H9 (cell line): ENCODE results near the gene LGALS9. TPM values are rescaled to one million over a fixed set of nuclear protein-coding genes. Genes with fewer than 3 reads are reported as not detected.

Experiments
- DNase-seq: peaks from one replicate; pipeline ENCODE4 v3.0.0-alpha.2; 2017
- H2AFZ ChIP-seq: one replicate; pipeline ENCODE4 v1.6.1; 2013; ENCODE audit warnings: mild to moderate bottlenecking, low read length, control low read depth, moderate library complexity
- H2AK5ac ChIP-seq: 2 replicates; pipeline ENCODE4 v1.6.1; 2013; ENCODE audit warnings: low read length, control low read depth, mixed read lengths; ENCODE audit not compliant: insufficient read length
- H2BK120ac ChIP-seq: one replicate; pipeline ENCODE4 v1.6.1; 2013; ENCODE audit warnings: low read depth, mild to moderate bottlenecking, low read length, control low read depth, inconsistent platforms; ENCODE audit not compliant: poor library complexity, severe bottlenecking
- H2BK12ac ChIP-seq: 2 replicates; pipeline ENCODE4 v1.6.1; 2013; ENCODE audit warnings: low read length, control low read depth, mixed read lengths, low read depth; ENCODE audit not compliant: insufficient read length
- H2BK15ac ChIP-seq: 2 replicates; pipeline ENCODE4 v1.6.1; 2013; ENCODE audit warnings: low read depth, low read length, control low read depth
- H2BK20ac ChIP-seq: one replicate; pipeline ENCODE4 v1.6.1; 2013; ENCODE audit warnings: low read depth, mild to moderate bottlenecking, low read length, control low read depth, inconsistent platforms; ENCODE audit not compliant: poor library complexity, severe bottlenecking
- H2BK5ac ChIP-seq: 2 replicates; pipeline ENCODE4 v1.6.1; 2013; ENCODE audit warnings: low read length, control low read depth, mixed read lengths; ENCODE audit not compliant: insufficient read length
- H3K14ac ChIP-seq: 2 replicates; pipeline ENCODE4 v1.6.1; 2013; ENCODE audit warnings: low read length, control low read depth; ENCODE audit not compliant: insufficient read depth
- H3K18ac ChIP-seq: 2 replicates; pipeline ENCODE4 v1.6.1; 2013; ENCODE audit warnings: low read depth, mild to moderate bottlenecking, mixed read lengths, low read length, control low read depth; ENCODE audit not compliant: insufficient read length
- H3K23ac ChIP-seq: 2 replicates; pipeline ENCODE4 v1.6.1; 2013; ENCODE audit warnings: low read length, control low read depth, mixed read lengths, low read depth; ENCODE audit not compliant: insufficient read length
- H3K23me2 ChIP-seq: 2 replicates; pipeline ENCODE4 v1.6.1; 2013; ENCODE audit warnings: low read depth, mild to moderate bottlenecking, mixed read lengths, low read length, control low read depth; ENCODE audit not compliant: insufficient read length, poor library complexity, severe bottlenecking
- H3K27ac ChIP-seq: 2 replicates; pipeline ENCODE4 v1.5.1; 2013; ENCODE audit warnings: low read length, control low read depth, mixed read lengths, low read depth; ENCODE audit not compliant: insufficient read length
- H3K27me3 ChIP-seq: 2 replicates; pipeline ENCODE4 v1.6.1; 2013; ENCODE audit warnings: low read length, control low read depth, inconsistent platforms; ENCODE audit not compliant: insufficient read depth
- H3K4ac ChIP-seq: 2 replicates; pipeline ENCODE4 v1.6.1; 2013; ENCODE audit warnings: low read depth, mild to moderate bottlenecking, control low read depth, inconsistent platforms, low read length, moderate library complexity
- H3K4me1 ChIP-seq: 2 replicates; pipeline ENCODE4 v1.6.1; 2013; ENCODE audit warnings: low read length, control low read depth, inconsistent platforms; ENCODE audit not compliant: insufficient read depth
- H3K4me2 ChIP-seq: 2 replicates; pipeline ENCODE4 v1.6.1; 2013; ENCODE audit warnings: low read length, control low read depth, mixed read lengths; ENCODE audit not compliant: insufficient read length, insufficient read depth
- H3K56ac ChIP-seq: 2 replicates; pipeline ENCODE4 v1.6.1; 2013; ENCODE audit warnings: low read depth, mild to moderate bottlenecking, mixed read lengths, low read length, control low read depth; ENCODE audit not compliant: insufficient read length
- H3K79me1 ChIP-seq: 2 replicates; pipeline ENCODE4 v1.6.1; 2013; ENCODE audit warnings: low read depth, mild to moderate bottlenecking, moderate library complexity, low read length, control low read depth, inconsistent platforms; ENCODE audit not compliant: insufficient read depth, poor library complexity, severe bottlenecking
- H3K79me2 ChIP-seq: 2 replicates; pipeline ENCODE4 v1.6.1; 2013; ENCODE audit warnings: low read length, control low read depth, inconsistent platforms; ENCODE audit not compliant: insufficient read depth
- H3K9ac ChIP-seq: 2 replicates; pipeline ENCODE4 v1.6.1; 2013; ENCODE audit warnings: low read length, control low read depth, mixed read lengths; ENCODE audit not compliant: insufficient read length; ENCODE audit errors: extremely low read depth
- H3K9me3 ChIP-seq: one replicate; pipeline ENCODE4 v1.6.1; 2013; ENCODE audit warnings: low read depth, low read length, inconsistent platforms; ENCODE audit not compliant: control insufficient read depth
- H3T11ph ChIP-seq: one replicate; pipeline ENCODE4 v1.6.1; 2013; ENCODE audit warnings: mild to moderate bottlenecking, low read length, control low read depth, inconsistent platforms
- H4K20me1 ChIP-seq: one replicate; pipeline ENCODE4 v1.6.1; 2013; ENCODE audit not compliant: control insufficient read depth, insufficient read length, insufficient read depth
- H4K5ac ChIP-seq: 2 replicates; pipeline ENCODE4 v1.6.1; 2013; ENCODE audit warnings: low read depth, mild to moderate bottlenecking, mixed read lengths, low read length, control low read depth; ENCODE audit not compliant: insufficient read length
- H4K8ac ChIP-seq: replicated peaks from 2 replicates; pipeline ENCODE4 v1.6.1; 2013; ENCODE audit warnings: low read length, control low read depth, mixed read lengths, low read depth; ENCODE audit not compliant: insufficient read length
- H4K91ac ChIP-seq: 2 replicates; pipeline ENCODE4 v1.6.1; 2013; ENCODE audit warnings: low read depth, mild to moderate bottlenecking, moderate library complexity, mixed read lengths, low read length, control low read depth; ENCODE audit not compliant: insufficient read length
- H3K27ac Mint-ChIP-seq, 3 experiments: 2 replicates in 2 of 3; 3 replicates in 1 of 3; pipeline ENCODE4 v1.8.0; 2020 to 2021; ENCODE audit warnings: mixed read lengths in 3 of 3, mild to moderate bottlenecking in 1 of 3, moderate library complexity in 1 of 3
- H3K27me3 Mint-ChIP-seq: 2 replicates; pipeline ENCODE4 v1.8.0; 2021; ENCODE audit warnings: low read depth, mild to moderate bottlenecking, moderate library complexity, mixed read lengths
- H3K36me3 Mint-ChIP-seq, 3 experiments: 2 replicates in 2 of 3; 3 replicates in 1 of 3; pipeline ENCODE4 v1.8.0; 2020 to 2021; ENCODE audit warnings: low read depth in 3 of 3, mixed read lengths in 3 of 3; ENCODE audit not compliant: insufficient read depth in 1 of 3
- H3K4me1 Mint-ChIP-seq, 2 experiments: 2 replicates each; pipeline ENCODE4 v1.8.0; 2020; ENCODE audit warnings: mixed read lengths in 2 of 2
- H3K4me3 Mint-ChIP-seq, 2 experiments: 2 replicates in 1 of 2; 3 replicates in 1 of 2; pipeline ENCODE4 v1.8.0; 2020 to 2021; ENCODE audit warnings: mild to moderate bottlenecking in 2 of 2, mixed read lengths in 2 of 2, moderate library complexity in 1 of 2
- H3K9me3 Mint-ChIP-seq, 2 experiments: 2 replicates in 1 of 2; 3 replicates in 1 of 2; pipeline ENCODE4 v1.8.0; 2020; ENCODE audit warnings: mild to moderate bottlenecking in 2 of 2, mixed read lengths in 2 of 2, moderate library complexity in 1 of 2
- CTCF ChIP-seq: fragments of 200-600 bp; sonication (generic); conservative IDR thresholded peaks from 3 replicates; pipeline ENCODE4 v1.8.0; 2021; ENCODE audit warnings: antibody characterized with exemption, mild to moderate bottlenecking
- WGBS: extraction: QIAGEN DNeasy Blood & Tissue Kit; methylation state at CpG from one replicate; pipeline ENCODE4 v1.1.7; 2013; ENCODE audit warnings: missing lambda C conversion rate, low lambda C conversion rate, mixed read lengths; ENCODE audit not compliant: insufficient read length; ENCODE audit errors: extremely low coverage; 5-methylcytosine and 5-hydroxymethylcytosine counted together
- total RNA-seq: library from RNA; stranded (reverse); gene quantifications from 2 replicates; pipeline ENCODE4 v1.2.1, GENCODE V29; 2021

Gene LGALS9
- total RNA-seq, 1 experiment from 2014 or later = 2.5 TPM

- Mint-ChIP-seq H3K36me3 (peaks cover 5 to 52% (median 31%) of the 10 kb centered on the region in 3 experiments; a peak in 6 of 7 replicates), H3K9me3 (no peaks in the 10 kb centered on the region)
These were observed 8.0 kb upstream of the LGALS9 start for GRCh38 chr17:27622986-27623385.

More at GRCh38 chr17:27622986-27623385, 8.0 kb upstream of the LGALS9 start:
- Histone ChIP-seq H3K4me2 (no peak overlapping the region), H3K4ac (no peak overlapping the region), H3K23me2 (no peaks in the 10 kb centered on the region), H4K5ac (no peak overlapping the region), H3K79me1 (no peaks in the 10 kb centered on the region), H3K27ac (no peak overlapping the region), H3K18ac (no peak overlapping the region), H4K8ac (no peak overlapping the region), H3K27me3 (no peaks in the 10 kb centered on the region), H3K9me3 (no peaks in the 10 kb centered on the region), H4K91ac (no peak overlapping the region), H2AFZ (no peak overlapping the region), H2BK12ac (no peak overlapping the region), H2BK5ac (no peak overlapping the region), H2BK15ac (no peak overlapping the region), H3K4me1 (no peaks in the 10 kb centered on the region), H3K9ac (no peak overlapping the region), H3K56ac (no peak overlapping the region), H2BK120ac (no peak overlapping the region), H3K14ac (no peak overlapping the region), H3K23ac (no peak overlapping the region), H4K20me1 (no peaks in the 10 kb centered on the region), H2AK5ac (no peak overlapping the region), H2BK20ac (no peak overlapping the region), H3K79me2 (no peaks in the 10 kb centered on the region), H3T11ph (no peak overlapping the region)
- Mint-ChIP-seq H3K4me1 (no peaks in the 10 kb centered on the region), H3K4me3 (no peak overlapping the region), H3K27me3 (no peaks in the 10 kb centered on the region), H3K27ac (no peak overlapping the region)
- TF ChIP-seq CTCF = no peak
- no peak for DNase-seq
- WGBS = no CpG with 5 or more reads among the region's 4 CpGs
